ENCODE results near the gene KCTD14.
"Not testable (repeated sequence)": the region's sequence is repeated elsewhere in the genome, so short reads cannot be mapped to it uniquely, and the experiment has no call there.

The KCTD14 gene, protein sequence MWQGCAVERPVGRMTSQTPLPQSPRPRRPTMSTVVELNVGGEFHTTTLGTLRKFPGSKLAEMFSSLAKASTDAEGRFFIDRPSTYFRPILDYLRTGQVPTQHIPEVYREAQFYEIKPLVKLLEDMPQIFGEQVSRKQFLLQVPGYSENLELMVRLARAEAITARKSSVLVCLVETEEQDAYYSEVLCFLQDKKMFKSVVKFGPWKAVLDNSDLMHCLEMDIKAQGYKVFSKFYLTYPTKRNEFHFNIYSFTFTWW

DNA sequence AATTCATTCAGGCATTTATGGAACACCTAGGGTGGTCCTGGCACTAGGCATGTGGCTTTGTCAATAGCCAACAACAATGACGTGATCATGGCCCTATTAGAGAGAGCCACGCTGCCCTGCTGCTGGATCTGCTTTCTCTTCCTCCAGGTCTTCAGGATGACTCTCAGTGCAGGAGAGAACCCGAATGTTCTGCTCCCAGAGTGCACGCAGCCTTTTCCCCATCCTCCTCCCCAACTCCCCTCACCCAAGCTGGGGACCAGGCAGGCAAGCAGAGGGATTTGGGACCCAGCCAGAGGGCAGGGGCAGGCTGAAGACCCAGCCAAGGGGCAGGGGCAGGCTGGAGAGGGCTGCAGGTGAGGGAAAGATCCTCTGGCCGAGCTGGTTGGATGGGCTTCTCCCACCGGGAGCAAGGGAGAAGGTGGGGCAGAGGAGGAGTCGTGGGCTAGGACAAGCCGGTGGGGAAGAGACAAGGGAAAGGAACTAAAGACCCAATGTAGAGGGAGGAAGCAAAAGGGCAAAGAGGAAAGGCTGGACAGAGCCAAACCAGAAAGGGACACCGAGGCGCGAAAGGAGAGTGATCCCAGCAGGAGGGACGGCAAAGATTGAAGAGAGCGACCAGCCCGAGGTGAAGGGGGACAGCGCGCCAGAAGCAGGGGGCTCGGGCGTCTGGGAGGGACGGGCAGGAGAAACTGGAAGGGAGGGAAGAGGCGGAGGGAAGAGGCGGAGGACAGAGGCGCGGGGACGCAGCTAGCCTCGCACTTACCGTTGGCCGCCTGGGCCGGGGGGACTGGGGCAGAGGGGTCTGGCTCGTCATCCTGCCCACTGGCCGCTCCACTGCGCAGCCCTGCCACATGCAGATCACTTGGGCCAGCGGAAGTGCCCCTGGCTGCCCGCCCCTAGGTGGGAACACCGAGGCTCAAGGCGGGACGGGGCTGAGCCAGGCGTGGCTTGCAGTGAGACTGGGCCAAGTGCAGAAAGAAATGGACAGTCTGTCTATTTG, at the start of gene KCTD14:
Gene KCTD14, minus strand, starts transcription at position 880 of the 1,000 bp plus-strand sequence. Its CDS starts 27 bp downstream, at position 853.
- peak; percentile 85 for DNase-seq (ENCODE audit: low spot score)

DNA sequence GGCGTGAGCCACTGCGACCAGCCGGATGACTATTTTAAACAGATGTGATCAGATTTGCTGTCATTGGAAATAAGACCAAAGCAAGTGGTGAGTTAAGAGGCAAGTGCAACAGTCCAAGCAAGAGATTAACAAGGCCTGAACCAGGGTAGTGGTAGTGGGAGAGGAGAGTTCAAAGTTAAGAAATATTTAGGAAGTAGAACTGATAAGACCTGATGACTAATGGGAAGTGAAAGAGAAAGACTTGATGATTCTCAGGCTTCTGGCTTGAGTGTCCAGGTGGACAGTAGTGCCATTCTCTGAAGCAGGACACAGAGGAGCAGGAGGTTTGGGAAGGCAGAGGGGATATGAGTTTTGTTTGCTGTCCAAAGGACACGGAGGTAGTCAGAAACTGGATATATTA, 49.4 kb upstream of the KCTD14 start:
- no peak for DNase-seq (ENCODE audit: low spot score)

DNA sequence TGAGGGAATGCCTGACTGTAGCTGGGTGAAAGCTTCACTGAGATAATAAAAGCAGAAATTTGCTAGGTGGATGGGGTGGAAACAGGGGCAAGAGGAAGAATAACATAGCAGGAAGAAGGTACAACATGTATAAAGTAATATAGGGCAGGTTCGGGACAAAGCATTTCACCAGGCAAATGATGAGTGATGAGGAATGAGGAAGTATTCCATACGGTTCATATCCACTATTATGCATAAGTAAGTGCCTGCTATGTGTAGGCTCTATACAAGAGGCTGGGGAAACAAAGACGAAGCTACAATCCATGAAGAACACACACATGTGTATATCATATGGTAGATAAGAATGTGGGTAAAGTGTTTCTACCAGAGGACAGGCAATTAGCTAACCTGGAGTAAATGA, 48.6 kb upstream of the KCTD14 start:
- DNase-seq (ENCODE audit: low spot score): no peak

DNA sequence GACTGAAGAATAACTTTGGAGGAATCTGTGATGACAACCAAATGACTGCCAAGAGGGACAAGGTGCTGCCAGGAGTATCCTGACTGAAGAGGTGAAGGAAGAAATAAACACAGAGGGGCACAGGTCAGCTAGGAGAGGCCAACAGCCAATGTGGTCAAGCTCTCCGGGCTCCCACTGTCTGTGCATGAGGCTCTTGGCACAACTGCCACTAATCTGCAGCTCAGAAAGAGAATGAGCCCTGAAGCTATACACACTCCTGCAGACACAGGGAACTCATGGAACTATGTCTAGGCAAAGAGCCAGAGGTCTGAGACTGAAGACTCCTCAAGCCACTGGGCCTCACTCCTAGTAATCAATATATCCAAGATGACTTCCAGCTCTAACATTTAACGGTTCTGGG, 47.5 kb upstream of the KCTD14 start:
- no peak for DNase-seq (ENCODE audit: low spot score)

DNA sequence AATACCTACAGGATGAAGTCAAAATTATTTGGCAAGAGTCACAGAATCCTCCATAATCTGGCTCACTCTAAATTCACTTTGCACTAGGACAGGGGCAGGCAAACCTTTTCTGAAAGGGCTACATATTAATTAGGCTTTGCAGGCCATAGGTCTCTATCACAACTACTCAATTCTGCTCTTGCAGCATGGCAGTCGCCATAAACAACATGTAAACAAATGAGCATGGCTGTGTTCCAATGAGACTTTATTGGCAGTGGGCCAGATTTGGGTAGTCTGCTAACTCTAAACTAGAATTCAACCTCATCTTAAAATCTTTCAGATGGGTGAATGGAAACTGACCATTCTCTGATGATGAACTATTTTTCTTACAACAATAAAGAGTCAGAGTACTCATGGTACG, 46.4 kb upstream of the KCTD14 start:
- no peak for DNase-seq (ENCODE audit: low spot score)

DNA sequence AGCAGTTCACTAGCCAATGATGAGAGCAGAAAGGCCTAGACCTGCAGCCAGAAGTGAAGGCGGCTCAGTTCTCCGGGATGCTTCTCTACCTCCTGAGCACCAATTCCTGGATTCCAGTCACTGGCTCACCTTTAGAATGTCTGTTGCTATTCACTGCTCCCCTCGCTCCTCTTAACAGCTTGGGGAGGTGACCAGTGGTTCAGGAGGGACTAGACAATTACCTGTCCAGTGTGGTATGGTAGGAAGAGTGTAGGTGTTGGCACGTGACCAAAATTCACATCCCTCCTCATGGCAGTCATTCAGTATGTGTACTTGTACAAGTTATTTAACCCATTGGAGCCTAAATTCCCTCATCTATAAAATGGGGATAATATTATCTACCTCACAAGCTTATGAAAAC, 44.6 kb upstream of the KCTD14 start:
- no peak for DNase-seq (ENCODE audit: low spot score)

DNA sequence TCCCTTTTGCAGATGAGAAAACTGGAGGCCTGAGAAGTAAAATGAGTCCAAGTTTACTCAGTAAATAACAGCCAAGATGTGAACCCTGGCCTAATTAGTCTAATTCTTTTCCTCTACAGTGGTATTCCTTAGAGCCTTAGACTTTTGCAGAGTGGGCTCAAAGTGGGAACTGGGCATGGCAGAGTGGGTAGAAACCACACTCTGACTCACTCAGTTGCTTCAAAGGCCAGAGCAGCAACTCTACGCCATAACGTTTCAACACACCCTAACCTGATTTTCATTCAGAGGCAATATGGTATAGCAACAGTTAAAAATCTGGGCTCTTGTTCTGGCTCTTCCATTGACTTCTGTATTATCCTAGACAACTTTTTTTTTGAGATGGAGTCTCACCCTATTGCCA, 43.4 kb upstream of the KCTD14 start:
- DNase-seq (ENCODE audit: low spot score): no peak

DNA sequence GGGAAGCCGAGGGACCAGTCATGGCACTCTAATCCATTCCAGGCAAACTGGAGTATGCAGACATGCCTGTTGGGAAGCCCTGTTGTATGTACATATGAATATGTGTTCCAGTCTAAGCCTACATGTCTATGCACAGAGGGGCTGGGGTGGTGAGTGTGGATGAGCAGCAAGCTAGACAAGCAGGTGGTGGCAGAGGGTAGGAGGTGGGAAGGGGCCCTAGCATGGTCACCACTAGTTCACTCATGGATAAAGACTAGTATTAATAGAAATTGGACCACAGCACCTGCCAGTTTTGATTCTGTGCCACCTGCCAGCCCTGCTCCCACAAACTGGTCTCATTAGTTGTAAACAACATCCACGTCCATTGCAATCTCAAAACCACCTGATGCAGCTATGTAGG, 42.1 kb upstream of the KCTD14 start:
- DNase-seq (ENCODE audit: low spot score): no peak

DNA sequence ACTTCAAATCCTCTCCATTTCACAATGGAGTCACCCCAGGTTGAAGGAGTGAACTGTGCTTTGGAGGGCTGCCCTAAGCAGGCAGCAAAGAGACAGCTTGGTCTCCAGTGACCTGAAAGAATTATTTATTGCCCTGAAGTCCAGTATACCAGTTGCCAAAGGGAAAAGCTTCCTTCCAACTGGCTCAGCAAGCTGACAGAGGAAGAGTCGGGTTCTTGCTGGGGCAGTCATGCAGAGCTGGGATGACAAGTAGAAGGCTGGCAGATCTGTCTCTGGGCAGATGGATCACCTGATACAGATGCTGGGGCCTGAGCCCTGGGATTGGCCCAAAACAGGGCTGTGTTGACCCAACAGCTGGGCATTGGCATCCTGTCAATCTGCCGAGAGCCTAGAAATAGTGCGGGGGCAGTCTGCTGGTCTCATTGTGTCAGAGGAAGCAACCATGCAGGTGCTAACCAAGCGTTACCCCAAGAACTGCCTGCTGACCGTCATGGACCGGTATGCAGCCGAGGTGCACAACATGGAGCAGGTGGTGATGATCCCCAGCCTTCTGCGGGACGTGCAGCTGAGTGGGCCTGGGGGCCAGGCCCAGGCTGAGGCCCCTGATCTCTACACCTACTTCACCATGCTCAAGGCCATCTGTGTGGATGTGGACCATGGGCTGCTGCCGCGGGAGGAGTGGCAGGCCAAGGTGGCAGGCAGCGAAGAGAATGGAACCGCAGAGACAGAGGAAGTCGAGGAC, 40.5 kb upstream of the KCTD14 start, which contains the start of gene THRSP:
Gene THRSP, plus strand, starts transcription at position 422 of the 742 bp plus-strand sequence. Its CDS starts 21 bp downstream, at position 443.
- no peak for DNase-seq (ENCODE audit: low spot score)

DNA sequence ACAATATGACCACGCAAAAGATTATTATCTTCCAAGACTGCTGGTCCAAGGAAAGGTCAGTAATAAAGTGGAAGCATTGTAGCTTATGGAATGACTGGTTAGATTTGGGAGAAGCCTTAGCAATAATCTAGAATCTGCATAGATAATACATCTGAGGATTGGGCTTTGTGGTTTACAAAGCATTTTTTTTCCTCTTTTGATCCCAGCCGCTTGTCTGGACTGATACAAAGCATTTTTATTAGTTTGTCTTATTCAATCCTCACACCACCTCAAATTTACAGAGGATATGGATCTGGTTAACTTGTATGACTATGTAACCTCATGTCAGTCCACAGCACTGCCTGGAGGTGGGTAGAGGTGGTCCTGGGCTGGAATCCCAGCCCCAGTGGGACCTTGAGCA, 39.6 kb upstream of the KCTD14 start:
- no peak for DNase-seq (ENCODE audit: low spot score)

DNA sequence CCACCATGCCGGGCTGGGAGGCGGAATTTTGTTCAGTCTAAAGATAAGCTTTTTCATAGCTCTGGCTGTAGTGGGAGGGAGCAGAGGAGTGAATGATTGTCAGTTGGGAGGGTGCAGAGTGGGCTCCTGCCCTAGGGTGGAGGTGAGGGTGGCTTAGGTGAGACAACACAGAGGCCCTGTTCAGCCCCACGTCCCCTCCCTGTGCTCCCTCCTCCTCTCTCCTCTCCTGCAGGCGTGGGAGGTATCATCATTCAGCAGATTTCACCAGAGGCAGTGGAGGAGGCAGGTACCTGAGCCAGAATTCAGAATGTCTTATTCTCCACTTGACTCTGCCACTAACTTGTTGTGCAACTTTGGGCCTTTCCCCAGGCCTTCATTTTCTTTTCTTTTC, 38.8 kb upstream of the KCTD14 start:
- DNase-seq (ENCODE audit: low spot score): no peak

DNA sequence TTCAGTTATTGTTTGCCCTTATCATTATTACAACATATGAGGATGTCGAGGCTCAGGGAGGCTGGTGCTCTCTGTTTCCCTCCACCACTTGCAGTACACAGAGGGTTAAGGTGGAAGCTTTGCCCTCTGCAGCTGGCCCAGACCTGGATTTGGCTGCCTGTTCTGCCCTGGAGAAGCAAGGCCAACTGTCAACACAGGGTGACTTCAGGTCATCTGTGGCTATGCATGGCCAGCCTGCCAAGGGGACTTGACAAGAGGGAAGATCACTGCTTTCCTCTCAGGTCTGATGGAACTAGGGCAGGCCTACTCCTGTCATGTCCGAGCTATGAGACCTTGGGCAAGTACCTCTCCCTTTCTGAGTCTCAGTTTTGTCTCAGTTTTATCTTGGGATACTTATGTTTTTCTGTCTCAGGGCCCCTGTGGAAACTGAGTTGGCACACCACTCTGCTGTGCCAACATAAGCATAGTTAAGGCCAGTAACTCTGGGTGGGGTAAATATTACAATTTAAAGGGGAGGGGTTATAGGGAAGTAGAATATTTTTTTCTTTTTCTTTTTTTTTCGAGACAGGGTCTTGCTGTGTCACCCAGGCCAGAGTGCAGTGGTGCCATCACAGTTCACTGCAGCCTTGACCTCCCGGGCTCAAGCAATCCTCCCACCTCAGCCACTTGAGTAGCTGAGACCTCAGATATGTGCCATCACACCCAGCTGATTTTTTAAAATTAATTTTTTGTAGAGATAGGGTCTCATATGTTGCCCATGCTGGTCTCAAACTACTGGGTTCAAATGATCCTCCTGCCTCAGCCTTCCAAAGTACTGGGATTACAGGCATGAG, 38.2 kb upstream of the KCTD14 start:
- DNase-seq (ENCODE audit: low spot score): no peak

DNA sequence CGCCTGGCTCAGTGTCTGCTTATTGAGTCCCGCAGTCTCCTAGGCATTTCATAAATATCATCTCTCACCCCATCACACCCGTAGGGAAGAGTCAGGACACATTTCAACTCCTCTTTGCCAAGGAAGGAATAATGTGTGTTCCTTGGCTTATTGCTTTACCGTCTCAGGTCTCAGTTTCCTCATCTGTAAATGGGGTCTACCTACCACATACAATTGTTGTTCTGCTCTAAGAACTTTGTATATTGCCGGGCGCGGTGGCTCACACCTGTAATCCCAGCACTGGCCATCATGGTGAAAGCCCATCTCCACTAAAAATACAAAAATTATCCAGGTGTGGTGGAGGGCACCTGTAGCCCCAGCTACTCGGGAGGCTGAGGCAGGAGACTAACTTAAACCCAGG, 37.5 kb upstream of the KCTD14 start:
- no peak for DNase-seq (ENCODE audit: low spot score)

DNA sequence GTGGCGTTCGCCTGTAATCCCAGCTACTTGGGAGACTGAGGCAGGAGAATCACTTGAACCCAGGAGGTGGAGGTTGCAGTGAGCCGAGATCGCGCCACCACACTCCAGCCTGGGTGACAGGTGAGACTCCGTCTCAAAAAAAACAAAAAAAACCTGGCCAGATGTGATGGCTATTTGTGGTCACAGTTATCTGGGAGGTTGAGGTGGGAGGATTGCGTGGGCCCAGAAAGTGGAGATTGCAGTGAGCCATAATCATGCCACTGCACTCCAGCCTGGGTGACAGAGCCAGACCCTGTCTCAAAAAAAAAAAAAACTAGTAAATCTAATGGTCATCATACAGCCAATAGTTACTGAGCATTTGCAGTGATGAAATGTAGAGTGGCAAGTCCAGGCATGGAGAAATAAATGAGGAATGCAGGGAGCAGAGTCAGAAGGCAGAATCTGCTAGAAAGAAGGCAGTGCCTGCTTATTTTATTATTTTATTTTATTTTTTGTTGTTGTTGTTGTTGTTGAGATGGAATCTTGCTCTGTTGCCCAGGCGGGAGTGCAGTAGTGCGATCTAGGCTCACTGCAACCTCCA, 36.8 kb upstream of the KCTD14 start:
- not testable (repeated sequence) for DNase-seq (ENCODE audit: low spot score)

DNA sequence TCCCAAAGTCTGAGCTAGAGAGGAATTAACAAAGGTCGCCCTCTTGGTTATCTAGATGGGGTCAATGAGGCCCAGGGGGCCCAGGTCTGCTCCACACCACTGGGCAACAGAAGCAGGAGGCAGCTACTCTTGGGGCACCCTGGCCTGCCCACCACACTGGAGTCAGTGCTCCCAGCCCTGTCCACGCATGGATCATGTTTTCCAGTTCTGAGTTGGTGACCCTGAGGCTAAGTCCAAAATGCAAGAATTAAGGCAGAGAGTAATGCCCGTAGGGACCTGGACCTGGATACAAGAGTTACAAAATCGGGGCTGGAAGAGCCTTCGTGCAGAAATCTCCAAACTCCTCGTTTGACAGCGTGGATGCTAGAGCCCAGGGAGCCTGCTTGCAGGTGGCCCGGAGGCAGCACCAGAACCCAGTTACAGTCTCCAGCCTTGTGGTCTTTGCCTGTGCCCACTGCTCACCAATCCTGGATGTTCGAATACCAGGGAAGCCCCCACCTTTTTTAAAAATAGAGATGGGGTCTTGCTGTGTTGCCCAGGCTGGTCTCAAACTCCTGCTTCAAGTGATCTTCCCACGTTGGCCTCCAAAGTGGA, 34.5 kb upstream of the KCTD14 start:
- no peak for DNase-seq (ENCODE audit: low spot score)

DNA sequence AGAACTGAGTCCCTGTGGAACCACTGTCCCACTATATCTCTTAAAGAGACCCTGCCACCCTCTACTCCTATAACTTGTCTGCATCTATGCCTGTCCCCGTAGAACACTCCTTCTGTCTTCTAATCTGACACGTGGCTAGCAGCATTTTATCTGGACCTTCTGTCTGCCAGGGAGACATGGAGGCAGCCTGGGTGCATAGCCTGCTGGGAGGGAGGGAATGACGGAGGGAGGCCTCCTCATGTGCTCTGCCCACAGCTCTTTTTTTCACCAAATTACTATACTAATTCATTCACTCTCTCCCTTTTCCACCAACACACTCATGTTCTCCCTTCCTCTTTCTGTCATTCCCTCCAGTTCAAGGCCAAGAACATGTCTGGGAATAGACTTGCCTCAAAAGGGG, 33.0 kb upstream of the KCTD14 start:
- DNase-seq (ENCODE audit: low spot score): no peak

DNA sequence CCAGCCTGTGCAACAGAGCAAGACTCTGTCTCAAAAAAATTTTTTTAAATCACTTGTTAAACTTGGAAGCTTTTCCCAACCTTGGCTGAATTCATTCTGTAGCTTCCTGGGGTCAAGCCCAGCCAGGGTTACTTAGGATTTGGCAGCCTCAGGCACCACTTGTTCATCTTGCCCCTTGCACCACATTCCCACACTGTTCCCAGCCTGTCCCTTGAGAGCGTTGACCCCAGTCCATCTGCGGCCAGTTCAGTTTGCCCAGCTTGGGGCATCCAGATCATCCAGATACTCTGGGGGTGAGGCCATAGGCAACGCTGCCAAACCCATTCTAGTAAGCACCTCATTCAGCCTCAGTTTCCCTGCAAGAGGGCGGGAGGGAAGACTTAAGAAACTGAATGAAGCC, 31.9 kb upstream of the KCTD14 start:
- DNase-seq (ENCODE audit: low spot score): no peak

DNA sequence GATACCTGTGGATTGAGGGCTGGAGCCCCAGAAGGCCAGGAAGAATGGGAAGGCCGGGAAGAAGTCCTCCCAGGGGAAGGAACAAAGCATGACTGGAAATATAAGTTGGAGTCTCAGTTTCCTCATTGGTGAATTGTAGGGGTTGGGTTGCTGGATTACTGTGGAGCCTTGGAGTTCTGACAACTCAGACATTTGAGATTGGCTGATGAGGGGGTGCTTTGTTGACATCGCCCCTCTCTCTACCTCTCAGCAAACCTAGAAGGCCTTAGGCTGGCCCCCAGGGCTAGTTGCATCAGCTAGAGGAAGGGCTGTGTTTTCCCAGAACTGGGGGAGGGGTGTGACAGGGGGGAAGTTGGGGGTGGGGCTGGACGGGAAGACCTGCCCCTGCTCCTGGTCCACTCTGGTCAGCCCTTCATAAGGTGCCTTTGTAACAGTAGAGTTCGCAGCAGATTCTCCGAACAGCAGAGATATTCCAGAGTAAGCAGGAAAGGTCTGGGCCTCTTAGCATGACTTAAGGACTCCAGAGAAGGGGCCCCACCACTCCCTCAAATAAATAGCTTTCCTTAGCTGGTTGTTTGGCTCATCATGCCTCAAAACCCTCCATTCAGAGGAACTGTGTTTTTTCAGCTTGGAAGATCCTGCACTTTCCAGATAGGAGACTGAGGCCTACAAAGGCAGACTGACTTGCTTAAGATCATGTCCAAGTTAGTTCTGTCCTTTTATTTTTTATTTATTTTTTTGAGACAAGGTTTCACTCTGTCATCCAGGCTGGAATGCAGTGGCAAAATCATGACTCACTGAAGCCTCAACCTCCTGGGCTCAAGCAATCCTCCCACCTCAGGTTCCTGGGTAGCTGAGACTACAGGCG, 28.1 kb upstream of the KCTD14 start:
- peak; percentile 67 for DNase-seq (ENCODE audit: low spot score)

DNA sequence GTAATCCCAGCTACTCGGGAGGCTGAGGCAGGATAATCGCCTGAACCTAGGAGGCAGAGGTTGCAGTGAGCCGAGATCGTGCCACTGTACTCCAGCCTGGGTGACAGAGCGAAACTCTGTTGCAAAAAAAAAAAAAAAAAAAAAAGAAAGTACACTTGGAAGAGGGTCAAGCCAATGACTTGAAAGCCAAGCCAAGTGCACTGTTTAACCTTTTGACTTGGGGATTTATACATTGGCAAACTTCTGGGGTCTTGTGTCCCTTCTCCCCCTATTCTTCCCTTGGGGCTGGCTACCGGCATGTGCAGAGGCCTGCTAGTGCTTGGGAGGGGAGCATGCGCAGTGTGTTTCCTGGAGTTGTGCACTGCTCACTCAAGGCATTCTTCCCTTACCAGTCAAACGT, 26.3 kb upstream of the KCTD14 start:
- DNase-seq (ENCODE audit: low spot score): no peak

DNA sequence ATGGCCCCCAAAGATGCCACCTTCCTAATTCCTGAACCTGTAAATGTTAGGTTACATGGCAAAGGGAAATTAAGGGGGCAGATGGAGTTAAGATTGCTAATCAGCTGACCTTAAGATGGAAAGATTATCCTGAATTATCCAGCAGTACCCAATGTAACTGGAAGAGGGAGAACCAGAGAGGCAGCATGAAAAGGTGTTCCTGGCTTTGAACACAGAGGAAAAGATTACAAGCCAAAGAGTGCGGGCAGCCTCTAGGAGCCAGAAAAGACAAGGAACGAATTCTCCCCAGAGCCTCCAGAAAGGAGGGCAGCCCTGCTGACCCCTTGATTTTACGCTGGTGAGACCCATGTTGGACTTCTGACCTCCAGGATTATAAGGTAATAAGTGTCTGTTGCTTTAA, 25.5 kb upstream of the KCTD14 start:
- no peak for DNase-seq (ENCODE audit: low spot score)

Data from iPS-NIHi11 (cell line).